Posterior vena cava (tissue), 2 donors: ENCODE data around the gene CLDN9. TPM values are rescaled to one million over a fixed set of nuclear protein-coding genes. Genes with fewer than 3 reads are reported as not detected.

ENCODE experiments used
- DNase-seq: peaks from one replicate; pipeline ENCODE4 v3.0.0-alpha.2; 2020; ENCODE audit warnings: low spot score
- intact Hi-C, 2 donors: fragments of 100-400 bp; cut with DNase I; formaldehyde crosslinking; loops; one replicate each; pipeline versions ENCODE4 v1.14.1 to v1.14.2; 2022 to 2023
- total RNA-seq, 2 donors: library from RNA; stranded (reverse); fragmentation: NEBNext Ultra II Directional; extraction: Animal tissue kit (Norgen Biotek cat#: 25700); gene quantifications; one replicate each; pipeline ENCODE4 v1.2.1, GENCODE V29; 2021
- donor health status: DM: yes; HTN: yes; CAD: no.
- donor health status: DM: yes; HTN: yes; CAD: no.

CLDN9 gene
- total RNA-seq, 2 donors from 2014 or later: not detected

DNA sequence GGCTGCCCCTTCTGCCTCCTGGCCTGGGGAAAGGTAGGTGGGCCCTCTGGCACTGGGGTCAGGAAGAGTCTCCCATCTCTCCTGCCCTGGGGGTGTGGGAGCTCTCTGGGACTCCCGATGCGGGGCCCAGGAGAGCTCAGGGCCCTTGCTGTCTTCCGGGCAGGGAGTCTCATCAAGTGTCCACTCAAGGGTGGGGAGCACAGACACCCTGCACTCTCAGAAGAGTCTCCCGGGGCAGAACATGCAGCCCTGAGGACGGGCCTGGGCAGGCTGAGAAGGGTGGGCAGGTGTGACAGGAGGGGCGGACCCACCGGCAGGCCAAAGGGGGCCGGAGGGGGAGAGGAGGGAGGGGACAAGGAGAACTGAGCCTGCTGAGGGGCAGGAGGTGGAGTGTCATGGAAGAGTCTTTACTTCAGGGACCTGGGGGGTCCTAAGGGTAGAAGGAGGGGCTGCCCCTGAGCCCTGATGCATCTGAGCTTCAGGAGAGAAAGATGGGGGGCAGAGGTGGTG lies 24.1 kb upstream of the CLDN9 start:
- intact Hi-C loops: no loop called here
- DNase-seq: no peak

DNA sequence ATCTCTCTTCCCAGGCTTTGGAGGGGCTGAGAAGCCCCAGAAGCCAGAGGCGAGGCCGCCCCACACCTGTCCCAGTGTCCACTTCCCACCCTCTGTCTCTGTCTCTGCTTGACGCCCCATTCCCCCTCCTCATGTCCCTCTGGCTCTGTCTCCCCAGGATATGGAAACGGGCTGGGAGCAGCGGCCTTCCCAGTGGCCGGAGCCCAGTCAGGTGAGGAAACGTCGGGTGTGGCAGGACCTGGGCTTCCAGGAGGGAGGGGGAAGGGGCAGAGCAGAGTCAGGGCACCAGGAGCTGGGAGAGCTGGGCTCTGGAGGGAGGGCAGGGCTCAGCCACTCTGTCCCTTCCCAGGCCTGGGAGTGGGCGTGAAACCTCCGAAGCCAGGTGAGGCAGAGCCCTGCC lies 21.8 kb upstream of the CLDN9 start:
- intact Hi-C loops: no loop called here
- DNase-seq: no peak

DNA sequence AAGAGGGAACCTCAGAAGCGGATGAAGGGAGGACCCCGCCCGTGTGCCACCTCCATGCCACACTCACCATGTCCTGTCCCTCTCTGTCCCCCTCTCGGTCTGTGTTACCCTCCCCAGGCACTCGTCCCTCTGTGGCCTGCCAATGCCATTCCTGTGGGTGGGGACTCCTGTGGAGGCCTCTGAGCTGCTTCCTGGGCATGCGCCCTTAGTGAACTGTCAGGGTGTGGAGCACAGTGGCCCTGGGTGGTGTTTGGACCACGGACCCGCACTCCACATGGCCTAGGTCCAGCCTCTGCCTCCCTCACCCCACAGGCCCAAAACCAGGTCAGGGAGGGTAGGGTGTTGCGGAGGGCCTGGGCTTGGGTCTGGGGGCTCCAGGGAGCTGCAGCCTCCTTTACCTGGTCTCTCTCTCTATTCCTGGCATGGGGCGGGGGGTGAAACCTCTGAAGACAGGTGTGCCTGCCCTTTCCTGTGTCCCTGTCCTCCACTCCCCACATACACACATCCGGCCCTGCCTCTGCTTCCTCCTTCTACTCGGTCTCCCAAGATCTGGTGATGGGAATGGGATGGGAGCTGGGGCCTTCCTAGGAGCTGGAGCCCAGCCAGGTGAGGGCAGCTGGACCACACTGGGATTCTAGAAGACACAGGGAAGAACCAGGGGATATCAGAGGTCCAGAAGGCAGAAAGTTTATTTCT lies 21.0 kb upstream of the CLDN9 start:
- DNase-seq: no peak
- intact Hi-C loops: no loop called here

DNA sequence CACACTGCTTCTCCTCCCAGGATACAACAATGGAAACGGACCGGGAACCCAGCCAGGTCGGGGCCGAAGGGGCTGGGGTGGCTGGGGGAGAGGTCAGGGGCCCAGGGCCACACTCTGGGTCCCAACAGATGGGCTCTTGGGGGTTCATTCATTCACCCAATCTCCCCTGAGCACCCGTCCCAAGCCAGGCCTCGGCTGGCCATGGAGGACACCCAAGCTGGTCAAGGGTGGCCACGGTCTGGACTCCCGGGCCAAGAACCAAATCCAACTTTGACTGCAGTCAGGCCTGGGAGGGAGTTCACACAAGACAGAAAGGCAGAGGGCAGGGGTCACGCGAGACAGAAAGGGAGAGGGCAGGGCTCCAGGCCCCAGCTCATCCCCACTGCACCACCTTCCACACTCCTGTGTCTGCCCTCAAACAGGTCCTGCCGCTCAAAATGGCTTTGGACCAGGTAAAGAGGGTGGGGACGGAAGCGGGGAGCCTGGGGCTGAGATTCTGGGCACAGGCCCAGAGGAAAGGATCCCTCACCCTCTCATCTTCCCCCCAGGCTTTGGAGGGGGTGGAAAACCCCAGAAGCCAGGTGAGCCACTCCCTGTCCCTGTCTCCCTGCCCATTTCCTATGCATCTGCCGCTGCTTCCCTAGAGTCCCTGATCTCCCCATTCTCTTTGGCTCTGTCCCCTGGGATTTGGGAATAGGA lies 20.2 kb upstream of the CLDN9 start:
- DNase-seq: no peak
- intact Hi-C loops: no loop called here

DNA sequence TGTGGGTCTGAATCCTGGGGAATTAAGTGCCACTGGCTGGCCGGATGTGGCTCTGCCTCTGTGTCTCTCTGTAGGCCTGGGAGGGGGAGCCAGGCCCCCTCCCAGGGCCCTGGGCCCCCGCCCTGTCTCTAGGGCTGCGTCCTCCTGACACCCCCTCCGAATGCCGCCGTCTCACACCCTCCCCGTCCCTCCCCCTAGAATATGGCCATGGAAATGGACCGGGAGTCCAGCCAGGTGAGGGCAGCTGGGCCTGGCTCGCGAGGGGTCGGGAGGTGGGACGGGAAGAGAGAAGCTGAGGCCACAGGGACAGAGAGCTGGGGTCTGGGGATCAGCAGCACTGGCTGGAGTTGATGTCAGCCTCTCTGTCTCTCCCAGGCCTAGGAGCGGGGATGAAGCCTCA lies 16.4 kb upstream of the CLDN9 start:
- intact Hi-C loops: no loop called here
- no peak for DNase-seq

DNA sequence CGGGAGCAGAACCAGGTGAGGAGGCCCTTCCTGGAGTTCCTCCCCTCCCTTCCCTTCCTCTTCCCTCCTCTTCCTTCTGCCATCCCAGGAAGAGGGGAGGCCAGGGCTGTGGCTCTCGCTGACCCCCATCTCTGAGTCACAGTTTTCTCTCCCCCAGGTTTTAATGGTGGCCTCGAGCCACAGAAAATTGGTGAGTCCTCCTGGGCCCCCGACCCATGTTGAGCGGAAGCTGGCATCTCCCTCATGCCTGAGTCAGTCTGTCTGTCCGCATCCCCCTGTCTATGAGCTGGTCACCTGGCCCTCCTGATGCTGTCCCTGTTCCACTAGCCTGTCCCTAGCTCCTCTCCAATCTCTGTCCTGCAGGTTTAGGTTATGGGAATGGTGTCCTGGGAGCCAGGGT lies 12.8 kb upstream of the CLDN9 start:
- no peak for DNase-seq
- intact Hi-C loops: no loop called here

DNA sequence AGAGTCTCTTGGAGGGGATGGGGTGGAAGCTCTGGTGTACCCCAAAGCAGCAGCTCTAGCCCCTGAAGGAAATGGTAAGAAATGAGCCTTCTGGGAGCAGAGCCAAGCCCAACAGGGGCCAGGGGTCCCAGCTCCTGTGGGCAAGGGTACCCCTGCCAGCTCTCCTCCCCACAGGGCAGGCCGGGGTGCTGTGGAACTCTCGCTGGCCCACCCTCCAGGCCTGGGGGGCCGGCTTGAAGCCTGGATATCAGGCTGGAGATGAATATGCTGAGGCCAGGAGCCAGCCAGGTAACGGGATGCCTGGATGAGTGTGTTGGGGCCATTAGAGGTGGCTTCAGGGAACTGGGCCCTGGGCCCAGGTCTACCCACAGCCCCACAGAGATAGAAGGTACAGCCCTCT lies 12.2 kb upstream of the CLDN9 start:
- intact Hi-C loops: no loop called here
- DNase-seq: no peak

DNA sequence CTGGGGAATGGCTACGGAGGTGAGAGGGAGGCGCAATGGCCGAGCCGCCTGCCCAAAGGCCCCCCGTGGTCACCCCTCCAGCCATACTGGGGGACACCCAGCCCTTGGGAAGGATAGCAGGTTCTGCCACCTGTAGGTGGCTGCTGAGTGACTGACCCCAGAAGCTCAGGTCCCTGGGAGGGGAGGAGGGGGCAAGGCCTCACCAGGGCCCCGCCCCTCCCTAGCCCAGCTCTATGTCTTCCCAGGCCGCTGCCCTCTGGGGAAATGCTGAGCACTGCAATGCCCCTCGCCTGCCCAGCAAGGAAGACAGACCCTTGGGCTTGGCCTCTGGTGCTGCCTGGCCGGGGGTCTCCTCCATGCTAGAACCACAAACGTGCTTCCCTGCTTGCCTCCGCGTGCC lies 11.4 kb upstream of the CLDN9 start:
- intact Hi-C loops: no loop called here
- no peak for DNase-seq

DNA sequence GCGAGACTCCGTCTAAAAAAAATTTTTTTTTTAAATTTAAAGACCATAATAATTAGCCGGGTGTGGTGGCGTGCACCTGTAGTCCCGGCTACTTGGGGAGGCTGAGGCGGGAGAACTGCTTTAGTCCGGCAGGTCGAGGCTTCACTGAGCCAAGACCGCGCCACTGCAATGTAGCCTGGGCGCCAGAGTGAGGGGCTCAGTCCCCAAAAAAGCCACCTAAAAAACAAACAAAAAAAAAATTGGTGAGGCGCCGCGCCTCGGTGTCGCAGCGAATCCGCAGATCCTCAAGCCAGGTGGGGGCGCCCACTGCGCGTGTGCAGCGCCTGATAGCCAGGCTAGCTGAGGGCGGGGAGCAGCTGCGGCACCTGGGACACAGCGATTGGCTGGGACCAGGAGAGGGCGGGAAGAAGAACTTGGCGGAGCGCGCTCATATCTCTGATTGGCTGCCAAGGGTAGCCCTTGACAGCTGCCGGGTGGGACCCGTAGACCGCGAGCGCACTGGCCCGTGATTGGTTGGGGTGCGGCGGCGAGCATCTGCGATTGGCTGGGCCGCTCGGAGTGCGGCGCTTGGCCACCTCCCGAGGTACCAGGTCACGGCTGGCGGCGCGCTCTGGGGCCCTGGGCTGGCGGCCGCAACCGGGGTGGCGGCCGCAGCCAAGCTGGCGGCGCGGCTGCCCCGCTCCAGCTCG lies 9.0 kb upstream of the CLDN9 start:
- intact Hi-C loops: no loop called here
- peak; percentile 98 for DNase-seq

DNA sequence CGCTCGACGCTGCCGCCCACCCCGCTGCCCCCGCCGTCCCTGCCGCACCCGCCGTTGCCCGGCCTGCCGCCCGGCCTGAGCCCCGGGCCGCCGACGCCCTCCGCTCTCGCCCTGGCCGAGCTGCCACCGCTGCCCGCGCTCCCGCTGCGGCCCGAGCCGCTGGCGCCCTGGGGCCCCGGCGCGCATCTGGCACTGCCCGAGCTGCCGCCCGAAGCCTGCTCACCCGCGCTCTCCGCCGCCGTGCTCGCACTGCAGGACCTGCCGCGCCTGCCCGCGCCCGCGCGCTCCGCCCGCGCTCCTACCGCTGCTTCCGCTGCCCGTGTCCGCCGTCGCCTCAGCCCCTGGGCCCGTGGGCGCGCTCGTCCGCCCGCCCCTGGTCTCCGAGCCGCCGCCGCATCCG lies 8.4 kb upstream of the CLDN9 start:
- intact Hi-C loops: no loop called here
- DNase-seq: no peak

DNA sequence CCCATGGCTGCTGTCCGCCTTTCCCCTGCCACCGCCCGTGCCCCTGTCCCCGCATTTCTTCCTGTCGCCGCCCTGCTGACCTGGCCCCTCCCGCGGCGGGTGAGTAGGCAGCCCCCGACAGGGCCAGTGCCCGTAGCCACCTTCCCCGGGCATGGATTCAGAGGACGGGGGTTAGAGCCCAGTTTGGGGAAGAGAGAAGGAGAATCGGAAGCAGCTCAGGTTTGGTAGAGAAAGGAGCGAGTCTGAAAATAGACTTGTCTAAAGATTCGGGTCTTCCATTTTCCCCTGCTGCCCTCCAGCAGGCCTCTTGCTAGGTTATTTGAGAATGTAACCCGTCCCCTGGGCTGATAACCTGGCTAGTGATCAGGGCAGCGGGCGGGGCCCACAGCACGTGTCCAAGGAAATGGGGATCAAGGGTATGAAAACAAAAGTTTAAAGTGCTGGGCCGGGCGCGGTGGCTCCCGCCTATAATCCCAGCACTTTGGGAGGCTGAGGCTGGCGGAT lies 7.9 kb upstream of the CLDN9 start:
- intact Hi-C loops: no loop called here
- no peak for DNase-seq

DNA sequence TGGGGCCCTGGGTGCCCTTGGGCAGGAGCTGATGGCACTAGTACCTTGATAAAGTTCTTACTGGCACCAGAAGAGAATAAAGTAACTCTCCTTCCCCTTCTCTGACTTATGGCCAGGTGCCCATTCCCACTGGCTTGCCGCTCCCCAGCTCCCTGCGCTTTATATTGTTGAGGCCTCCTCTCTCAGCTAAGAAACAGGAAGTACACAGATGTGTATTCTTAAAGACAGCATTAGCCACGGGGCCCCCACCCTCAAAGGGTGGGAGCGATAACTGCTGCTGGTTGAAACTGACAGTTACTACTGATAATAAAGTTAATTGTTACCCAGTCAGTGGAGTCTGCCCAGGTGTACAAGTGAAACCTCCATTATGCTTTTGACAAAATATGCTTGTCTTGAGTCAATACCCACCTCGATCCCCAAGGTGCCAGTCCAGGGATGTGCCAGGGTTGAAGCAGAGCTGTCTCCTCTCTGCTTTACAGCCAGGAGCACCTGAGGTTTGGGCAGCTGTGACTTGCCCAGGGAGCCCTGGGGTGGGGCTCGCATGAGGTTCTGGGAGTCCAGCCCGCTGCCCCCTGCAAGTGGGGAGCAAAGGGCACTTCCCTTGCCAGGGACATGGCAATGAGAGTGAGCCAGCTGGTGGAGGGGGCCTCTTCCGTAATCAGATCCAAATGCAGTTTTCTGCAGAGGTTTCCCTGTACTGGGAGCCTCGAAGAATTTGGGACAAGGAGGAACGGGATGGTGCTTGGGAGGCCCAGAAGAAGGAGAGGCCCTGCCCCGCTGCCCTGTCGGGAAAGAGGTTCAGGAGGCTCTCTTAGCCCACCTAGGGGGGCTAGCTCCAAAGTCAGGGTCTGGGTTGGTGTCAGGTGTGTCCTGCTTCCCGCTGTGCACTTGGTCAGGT lies 5.4 kb upstream of the CLDN9 start:
- DNase-seq: no peak
- intact Hi-C loops: no loop called here

DNA sequence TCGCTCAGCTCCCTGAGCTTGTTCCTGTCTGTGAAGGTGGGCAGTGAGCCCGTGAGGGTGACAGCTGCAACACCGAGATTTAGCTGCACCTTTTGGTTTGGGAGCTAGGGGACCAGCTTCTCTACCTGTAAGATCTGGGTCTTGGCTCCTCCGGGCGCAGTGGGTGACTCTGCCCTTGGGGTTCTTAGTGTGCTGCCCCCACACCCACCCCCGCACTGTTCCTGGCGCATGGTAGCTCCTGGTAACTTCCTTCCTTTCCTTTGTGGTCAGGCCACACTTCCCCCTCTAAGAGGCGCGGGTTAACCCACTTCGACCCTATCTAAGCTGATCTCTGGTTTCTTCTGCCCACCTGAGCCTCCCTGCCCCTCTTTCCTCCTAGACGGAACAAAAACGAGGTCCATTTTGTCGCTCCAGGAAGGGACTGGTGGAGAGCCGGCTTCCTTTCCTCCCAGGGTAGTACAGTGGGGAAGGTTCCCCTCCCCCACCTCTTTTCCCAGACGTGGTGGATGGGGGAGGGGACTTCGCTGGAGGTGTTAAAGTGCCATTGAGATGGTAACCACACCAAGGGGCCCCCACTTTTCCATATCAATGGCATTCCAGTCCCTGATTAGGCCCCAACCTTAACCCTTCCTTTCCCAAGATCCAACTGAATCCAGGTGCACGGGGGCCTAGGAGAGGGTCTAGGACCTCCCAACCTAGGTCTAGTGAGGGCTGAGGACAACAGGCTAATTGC lies 4.6 kb upstream of the CLDN9 start:
- intact Hi-C loops: no loop called here

DNA sequence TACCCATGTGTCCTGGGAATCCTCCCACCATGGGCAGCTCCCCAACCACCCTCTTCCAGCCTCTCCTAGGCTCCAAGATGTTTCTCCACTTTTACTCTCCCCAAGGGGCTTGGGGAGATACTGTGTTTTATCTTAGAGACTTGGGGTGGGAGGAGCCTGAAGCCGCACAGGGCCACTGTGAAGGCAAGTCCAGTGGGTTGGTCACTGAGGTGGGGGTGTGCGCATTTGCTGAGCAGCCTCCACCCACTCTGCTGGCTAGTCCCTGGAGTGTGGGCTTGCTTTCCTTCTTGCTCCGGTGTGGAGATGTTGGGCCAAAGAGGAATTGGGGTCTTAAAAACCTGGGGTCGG lies 4.1 kb upstream of the CLDN9 start:
- intact Hi-C loops: no loop called here

More for the DNA sequence above, 4.6 kb upstream of the CLDN9 start:
- DNase-seq: no peak

DNA sequence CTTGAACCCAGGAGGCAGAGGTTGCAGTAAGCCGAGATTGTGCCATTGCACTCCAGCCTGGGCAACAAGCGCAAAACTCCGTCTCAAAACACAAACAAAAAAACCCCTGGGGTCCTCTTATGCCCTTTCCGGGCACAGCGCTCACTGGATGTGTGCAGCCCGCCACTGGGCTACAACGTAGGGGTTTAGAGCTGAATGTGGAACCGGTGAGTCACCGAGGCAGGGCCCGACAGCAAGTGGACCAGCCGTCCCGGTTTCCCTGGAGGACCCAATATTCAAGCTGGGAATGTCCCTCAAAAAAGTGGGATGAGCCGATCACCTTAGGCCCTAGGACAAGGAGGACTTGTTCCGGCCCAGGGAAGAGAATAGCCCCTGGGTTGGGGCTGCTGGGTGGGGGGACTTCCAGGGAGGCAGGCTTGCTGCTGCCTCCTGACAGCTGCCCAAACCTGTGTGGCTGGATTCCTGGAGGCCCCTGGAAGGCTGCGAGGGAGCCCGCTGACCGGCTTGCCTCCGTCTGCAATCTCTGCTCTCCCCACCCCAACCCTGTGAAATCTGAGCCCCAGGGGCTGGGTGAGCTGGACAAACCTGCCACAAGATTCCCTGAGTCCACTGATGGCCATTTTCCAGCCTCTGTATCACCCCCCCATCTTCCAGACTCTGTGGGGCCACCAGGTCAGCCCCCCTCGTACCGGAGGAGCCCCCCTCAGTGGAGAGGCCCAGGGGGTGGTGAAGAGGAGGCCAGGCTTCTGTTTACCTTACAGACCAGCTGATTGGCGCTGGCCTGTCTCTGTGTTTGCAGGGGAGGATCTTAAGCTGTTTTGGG lies 2.9 kb upstream of the CLDN9 start:
- no peak for DNase-seq
- intact Hi-C loops: no loop called here

More for the DNA sequence above, 4.1 kb upstream of the CLDN9 start:
- DNase-seq: no peak

DNA sequence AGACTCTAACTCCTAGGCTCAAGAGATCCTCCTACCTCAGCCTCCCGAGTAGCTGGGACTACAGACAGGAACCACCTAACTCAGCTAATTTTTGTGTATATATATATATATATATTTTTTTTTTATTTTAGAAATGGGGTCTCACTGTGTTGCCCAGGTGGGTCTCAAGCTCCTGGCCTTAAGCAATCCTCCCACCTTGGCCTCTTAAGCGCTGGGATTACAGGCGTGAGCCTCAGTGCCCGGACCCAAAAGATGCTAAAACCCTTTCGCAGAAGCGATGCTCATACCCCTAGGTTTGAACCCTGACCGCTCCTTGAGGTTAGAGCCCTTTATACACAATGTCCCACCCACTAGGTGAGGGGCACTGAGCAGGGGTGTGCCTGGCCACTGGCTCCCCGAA lies 2.2 kb upstream of the CLDN9 start:
- DNase-seq: no peak
- intact Hi-C loops: no loop called here

DNA sequence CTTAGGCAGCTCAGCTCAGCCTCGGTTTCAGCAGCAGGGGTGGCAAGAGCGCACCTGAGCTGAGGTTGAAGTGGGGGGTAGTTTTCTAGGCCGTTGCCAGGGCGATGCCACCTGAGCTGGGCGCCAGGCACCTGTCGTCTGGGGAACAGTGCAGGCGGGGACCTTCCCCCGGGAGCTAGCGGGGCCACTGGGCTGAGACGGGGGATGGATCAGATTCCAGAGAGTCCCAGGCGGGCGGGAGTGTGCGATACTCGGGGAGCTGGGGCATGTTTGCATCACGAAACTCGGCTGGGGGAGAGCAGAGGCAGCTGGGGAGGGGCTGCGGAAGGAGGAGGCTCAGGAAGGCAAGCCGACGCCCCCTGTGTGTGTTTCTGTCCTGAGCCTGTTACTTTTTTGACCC lies 477 bp upstream of the CLDN9 start:
- intact Hi-C loops: no loop called here
- no peak for DNase-seq

DNA sequence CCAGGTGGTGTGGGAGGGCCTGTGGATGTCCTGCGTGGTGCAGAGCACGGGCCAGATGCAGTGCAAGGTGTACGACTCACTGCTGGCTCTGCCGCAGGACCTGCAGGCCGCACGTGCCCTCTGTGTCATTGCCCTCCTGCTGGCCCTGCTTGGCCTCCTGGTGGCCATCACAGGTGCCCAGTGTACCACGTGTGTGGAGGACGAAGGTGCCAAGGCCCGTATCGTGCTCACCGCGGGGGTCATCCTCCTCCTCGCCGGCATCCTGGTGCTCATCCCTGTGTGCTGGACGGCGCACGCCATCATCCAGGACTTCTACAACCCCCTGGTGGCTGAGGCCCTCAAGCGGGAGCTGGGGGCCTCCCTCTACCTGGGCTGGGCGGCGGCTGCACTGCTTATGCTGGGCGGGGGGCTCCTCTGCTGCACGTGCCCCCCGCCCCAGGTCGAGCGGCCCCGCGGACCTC lies 798 bp downstream of the CLDN9 start:
- DNase-seq: no peak
- intact Hi-C loops: no loop called here
